Hematopoietic multipotent progenitor cell treated with erythropoietin and hydrocortisone succinate and interleukin-3 and kit ligand, for 4 days (in vitro differentiated cells): Measurements from ENCODE around the gene PAXX.
"Not testable (repeated sequence)": the region's sequence is repeated elsewhere in the genome, so short reads cannot be mapped to it uniquely, and the experiment has no call there.

Experiments
- DNase-seq: peaks from one replicate; pipeline ENCODE4 v3.0.0-alpha.2; 2015

The PAXX gene

DNA sequence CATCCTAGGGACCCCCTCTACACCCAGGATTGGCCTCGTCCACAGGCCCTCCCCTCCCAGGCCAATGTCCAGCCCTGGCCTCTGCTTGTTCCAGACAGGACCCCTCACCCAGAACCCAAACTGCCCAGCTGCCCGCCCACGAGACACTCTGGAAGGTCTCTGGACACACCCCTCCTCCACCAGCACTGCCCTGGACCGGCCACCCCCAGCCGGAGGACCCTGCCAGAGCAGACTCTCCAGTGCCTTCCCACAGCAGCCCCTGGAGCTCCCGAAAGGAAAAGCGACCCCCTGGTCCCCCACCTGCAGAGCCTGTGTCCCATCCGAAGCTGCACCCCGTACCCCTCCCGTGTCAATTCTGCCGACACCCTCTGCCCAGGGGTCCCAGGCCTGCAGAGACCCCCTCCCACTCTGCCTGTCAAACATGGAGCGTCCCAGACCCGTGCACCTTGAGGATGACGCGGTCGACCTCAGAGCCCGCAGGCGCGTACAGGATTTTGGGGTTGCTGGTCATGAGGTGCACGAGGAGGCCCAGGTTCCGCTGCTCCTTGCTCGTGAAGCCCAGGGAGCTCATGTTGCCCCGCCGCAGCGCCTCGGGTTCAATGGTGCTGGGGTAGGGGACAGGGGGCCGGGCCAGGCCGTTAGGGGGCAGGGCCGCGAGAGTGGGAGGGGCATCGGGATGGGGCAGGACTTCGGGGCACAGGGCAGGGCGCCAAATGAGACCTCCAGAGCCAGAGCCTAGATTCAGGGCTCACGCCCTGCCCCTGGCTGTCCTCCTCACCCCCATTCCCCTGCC, 27.9 kb downstream of the PAXX start:
- no peak for DNase-seq

DNA sequence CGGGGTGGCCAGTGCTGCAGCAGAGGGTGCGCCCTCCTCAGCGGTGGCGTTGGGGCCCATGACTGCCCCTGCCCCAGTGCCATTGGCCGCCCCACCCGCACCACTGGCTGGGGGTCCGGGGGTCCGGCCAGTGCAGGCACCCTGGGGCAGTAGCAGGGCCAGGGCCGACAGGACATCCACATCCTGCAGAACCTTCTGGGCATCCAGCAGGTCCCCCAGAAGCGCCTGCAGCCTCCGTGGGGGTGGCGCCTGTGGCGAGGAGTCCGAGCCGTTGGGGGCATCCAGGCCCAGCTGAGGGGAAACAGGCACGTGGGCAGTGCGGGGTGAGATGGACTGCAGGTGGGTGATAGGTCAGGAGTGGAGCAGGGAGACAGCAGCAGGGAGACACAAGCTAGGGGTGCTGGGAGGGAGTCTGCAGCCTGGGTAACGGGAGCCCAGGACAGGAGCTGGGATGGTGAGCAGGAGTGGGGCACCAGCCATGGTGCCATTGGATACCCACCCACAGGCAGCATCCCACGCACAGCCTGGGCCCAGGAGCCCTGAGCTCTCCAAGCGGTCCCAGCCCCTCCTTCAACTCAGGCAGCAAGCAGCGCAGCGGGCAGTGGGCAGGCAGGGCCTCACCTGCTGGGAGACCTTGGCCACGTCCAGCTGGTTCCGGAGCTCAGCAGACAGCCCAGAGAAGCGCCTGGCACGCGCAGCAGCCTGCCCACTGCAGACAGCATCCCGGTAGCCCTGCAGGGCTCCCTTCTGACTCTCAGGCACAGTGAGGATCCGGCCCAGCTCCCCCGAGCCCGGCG, 28.7 kb downstream of the PAXX start:
- no peak for DNase-seq

DNA sequence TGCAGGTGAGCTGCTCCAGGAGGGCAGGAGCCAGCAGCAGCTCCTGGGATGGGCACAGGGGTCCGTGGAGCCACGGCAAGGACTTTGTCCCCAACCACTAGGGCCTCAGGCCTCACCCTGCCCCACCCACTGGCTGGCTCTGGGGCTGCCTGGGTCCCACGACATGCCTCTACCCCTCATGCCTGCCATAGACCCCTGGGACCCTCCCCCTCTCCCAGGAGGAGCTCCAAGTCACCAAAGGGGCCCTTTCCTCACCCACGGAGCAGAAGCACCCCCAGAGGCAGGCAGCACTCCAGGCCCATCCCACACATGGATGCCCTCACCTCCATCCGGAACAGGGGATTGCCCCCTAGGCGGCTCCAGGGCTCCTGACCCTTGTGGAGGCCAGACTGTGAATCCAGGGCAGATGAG, 29.4 kb downstream of the PAXX start:
- no peak for DNase-seq

DNA sequence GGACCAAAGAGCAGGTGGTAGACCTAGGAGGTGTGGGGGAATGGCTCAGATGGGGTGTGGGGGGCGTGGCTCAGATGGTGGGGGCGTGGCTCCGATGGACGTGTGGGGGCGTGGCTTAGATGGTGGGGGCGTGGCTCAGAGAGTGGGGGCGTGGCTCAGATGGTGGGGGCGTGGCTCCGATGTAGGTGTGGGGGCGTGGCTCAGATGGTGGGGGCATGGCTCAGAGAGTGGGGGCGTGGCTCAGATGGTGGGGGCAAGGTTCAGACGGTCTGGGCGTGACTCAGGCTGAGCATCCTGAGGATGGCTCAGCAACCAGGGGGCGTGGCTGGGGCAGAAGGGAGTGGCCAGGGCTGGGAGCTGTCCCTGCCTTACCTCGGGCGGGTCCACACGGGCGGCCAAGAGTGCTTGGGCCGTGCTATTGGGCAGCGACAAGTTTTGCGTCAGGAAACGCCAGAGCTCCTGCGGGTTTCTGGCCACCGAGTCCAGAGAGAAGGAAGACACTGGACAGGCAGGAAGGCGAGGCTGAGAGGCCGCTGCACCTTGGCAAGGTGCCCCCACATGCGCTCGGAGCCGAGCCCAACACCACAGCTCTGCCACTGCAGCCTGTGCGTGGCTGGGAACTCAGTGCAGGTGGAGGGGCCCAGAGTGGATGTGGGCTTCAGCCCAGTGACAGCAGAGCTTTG, 29.9 kb downstream of the PAXX start:
- DNase-seq = peak; percentile 95

DNA sequence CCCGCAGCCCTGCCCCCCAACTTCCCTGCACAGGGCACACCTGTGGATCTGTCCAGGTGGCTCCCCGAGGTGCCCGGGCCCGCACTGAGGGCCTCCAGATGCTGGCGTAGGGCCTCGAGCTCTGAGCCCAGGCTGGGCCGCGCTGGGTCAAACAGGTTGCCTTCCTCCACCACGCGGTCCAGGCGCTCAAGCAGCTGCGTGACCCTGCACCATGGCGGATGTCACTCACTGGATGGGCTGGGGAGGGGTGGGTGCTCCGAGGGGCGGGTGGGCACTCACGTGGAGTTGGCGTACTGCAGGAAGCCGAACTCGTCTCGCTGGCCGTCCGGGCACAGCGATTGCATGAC, 30.4 kb downstream of the PAXX start:
- no peak for DNase-seq

DNA sequence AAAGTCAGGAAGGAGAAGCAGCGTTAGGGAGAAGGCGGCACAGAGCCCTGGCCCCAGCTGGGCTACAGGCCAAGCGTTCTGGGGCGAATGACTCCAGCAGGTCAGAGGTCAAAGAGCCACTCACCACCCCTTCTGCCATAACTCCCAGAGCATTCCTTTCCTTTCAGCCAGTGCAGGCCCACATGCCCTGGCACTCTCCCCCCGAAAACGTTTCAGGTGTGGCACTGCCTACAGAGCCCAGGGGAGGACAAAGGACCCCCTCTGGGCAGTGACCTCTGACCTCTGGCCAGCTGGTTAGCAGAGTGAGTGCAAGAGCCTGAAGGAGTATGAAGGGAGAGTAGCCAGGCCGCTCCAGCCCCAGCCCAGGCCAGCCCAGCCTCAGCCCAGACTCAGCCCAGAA, 30.9 kb downstream of the PAXX start:
- DNase-seq = no peak

DNA sequence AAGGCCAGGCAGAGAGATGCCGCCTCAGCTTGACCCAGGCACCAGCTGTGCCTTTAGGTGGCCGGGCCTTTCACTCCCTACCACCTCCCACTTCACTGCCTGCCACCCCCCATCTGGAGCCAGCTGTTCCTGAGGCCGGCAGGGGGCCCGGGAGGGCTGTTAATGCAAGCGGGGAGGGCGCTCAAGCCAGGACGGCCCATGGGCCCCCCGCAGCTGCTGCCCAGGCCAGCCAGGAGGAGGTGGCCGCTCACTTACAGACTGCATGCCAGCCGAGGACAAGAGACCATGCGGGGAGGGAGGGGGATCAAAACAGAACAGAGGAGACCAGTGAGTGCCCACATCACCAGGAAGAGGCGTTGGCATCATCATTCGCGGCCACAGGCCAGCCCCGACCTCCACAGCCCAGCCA, 31.4 kb downstream of the PAXX start:
- DNase-seq = no peak

DNA sequence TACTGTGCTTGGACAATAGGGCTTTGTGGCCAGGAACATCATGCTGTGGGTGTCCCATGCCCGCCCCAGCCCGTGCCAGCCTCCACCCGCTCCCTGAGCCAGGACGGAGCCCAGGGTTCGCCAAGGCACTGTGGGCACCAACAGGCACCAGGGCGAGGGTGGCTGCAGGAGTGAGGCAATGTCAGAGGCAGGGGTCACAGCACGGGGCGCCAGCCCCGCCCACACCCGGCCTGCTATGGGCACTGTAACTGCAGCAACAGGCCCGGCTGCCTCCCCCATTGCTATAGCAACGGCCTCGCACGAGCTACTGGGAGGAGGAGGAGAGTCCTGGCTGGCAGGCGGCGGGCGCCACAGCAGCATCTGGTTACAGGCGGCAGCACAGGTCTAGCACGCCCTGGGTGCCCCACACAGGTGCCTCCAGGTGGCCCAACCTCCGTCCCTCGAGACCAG, 33.3 kb downstream of the PAXX start:
- peak; percentile 39 for DNase-seq

DNA sequence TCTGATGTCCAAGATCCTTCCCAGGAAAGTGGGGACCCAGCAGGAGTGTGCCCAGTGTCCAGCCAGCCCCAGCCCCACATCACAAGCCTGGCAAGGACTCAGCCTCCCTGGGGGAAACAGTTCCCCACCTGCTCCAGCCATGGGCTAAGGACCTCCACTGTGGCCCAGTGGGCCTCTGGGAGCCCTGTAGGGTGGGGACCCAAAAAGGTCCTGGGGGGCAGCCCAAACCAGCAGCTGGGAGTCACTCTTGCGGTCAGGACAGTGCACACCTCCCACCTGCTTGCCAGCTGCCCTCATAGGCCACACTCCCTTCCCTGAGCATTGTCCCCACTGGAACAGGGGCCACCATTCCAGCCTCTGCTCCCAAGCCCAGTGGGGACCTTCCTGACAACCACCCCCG, 34.2 kb downstream of the PAXX start:
- no peak for DNase-seq

DNA sequence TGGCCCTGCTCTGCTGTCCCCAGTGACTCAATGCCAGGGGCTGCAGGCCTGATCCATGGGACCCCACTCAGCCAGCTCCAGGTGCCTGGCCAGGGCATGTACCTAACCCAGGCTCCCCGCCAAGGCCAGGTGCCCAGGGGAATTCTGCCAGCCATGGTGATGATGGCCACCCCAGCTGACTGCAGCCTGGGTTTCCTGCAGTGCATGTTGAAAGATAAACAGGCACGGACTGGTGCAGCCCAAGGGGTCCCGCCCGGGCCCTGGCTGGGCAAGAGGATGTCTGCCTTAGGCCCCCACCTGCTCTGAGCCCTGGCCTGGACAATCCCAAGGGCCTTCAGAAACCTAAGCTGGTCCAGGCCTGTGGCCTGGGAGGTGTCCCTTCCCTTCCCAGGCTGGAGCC, 34.6 kb downstream of the PAXX start:
- DNase-seq = no peak

DNA sequence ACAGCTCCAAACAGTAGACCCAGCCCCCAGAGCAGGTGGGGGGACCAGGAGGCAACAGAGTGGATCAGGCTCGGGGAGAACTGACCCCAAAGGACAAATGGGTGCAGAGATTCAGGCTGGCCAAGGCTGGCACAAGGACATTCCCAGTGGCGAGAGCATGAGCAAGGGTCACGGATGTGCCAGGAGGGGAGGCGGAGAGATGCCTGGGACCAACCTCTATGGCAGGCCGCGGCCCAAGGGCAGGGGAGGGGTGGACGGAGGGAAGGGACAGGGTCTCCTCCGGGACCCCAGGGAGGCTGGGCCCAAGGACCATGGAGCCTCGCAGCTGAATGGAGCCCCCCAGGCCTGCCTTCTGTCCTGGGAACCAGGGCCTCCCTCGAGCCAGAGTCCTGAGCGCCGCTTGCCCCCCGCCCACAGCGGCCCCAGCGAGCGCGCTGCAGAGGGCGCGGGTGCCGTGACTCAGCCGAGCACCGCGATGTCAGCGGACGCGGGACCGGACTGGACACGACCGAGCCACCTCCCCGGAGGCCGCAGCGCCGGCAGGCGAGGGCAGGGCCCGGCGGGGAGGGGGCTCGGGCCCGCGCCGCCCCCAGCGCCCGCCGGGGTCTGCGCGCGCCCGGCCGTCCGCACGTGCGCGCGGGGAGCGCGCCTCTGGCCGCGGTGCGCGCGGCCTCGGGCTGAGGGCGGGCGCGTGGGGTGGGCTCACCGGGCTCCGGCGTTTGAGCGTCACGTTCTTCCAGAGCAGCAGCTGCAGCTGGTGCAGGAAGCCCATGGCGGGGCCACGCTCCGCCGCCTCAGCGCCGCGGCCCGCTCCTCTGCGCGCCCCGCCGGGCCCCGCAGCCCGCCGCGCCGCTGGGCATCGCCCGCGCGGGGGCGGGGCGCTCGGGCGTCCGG, 35.4 kb downstream of the PAXX start, which contains the start of gene ABCA2:
ABCA2 (minus strand) TSS at position 869 of the 894 bp plus-strand sequence; CDS start at position 772, 97 bp downstream.
- no peak for DNase-seq

DNA sequence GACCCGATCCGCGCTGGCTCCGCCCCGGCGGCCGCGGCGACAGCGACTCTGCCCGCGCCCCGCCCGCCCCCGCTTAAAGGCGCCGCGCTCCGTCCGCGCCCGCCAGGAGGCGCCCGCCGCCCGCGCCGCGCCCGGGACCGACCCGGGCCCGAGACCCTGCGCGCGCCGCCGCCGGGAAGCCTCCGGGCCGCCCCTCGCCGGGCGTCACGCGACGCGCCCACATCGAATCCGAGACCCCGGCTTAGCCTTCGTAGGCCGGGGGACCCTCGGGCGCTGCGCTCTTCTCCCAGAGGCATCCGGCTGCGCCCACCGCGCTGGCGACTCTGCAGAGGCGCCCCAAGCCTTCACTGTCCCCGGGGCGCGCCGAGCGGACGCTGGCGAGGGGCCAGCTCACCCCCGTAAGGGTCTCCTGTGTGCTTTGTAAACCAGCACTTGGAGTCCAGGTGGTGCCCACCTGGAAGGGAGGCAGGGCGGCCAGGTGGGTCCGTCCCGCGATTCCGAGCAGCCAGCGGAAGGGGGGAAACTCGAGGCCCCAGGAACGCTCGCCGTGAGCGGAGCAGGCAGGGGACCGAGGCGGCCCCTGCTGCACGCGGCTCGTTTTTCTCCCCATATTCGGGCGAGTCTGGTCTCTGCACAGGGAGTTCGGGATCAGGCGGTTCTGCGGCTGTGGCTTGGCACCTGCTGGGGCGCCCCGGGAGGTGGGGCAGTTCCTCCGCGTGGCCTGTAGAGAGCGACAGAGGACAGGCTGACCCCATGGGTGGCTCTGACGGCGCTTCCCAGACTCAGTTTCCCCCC, 36.2 kb downstream of the PAXX start:
- peak; percentile 81 for DNase-seq

DNA sequence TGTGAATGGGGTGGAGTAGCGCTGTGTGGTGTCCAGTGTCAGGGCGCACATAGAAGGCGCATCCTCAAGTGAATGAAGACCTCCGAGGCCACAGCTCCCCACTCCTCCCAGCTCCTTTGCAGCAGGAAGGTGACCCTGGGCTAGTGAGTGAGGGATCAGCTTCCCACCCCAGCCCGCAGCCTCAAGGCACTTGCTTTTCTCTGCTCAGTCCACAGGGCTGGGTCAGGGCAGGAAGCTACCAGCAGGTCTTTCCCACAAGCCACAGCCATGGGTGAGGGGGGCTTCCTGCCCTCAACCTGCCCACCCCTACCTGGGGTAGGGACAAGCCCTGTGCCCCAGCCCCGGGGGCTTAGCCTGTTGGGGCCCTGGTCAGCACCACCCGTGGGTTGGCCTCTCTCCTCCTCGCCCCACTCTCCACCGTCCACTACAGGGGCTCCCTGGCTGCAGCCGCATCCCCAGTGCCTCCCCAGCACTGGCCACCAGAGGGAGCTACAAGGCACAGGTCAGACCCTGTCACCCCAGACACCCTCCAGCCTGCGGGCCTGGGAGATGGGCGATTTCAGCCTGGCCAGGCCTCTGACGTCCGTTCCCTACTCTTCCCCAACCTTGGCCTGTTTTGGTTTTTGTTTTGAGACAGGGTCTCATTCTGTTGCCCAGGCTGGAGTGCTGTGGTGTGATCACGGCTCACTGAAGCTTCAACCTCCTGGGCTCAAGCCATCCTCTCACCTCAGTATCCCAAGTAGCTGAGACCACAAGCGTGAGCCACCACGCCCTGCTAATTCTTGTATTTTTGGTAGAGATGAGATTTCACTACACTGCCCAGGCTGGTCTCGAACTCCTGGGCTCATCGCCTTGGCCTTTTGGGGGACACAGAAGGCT, 37.1 kb downstream of the PAXX start:
- DNase-seq = peak; percentile 87

DNA sequence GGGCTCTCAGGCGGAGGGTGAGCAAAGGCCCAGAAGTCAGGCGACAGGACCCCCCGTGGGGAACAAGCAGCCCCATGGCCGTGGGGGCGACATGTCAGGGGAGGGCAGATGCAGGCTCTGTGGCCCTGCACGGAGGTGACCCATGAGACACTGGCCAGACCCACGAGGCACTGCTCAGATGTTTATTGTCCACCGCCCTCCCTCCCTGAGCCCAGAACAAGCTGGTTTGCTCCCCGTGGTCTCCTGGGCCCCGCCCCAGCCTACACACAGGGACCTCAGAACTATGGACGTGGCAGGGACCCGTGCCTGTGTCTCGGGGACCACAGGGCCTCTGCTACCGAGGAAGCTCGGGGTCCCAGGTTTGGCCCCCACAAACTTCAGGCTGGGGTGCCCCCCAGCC, 37.8 kb downstream of the PAXX start:
- DNase-seq = peak; percentile 71

DNA sequence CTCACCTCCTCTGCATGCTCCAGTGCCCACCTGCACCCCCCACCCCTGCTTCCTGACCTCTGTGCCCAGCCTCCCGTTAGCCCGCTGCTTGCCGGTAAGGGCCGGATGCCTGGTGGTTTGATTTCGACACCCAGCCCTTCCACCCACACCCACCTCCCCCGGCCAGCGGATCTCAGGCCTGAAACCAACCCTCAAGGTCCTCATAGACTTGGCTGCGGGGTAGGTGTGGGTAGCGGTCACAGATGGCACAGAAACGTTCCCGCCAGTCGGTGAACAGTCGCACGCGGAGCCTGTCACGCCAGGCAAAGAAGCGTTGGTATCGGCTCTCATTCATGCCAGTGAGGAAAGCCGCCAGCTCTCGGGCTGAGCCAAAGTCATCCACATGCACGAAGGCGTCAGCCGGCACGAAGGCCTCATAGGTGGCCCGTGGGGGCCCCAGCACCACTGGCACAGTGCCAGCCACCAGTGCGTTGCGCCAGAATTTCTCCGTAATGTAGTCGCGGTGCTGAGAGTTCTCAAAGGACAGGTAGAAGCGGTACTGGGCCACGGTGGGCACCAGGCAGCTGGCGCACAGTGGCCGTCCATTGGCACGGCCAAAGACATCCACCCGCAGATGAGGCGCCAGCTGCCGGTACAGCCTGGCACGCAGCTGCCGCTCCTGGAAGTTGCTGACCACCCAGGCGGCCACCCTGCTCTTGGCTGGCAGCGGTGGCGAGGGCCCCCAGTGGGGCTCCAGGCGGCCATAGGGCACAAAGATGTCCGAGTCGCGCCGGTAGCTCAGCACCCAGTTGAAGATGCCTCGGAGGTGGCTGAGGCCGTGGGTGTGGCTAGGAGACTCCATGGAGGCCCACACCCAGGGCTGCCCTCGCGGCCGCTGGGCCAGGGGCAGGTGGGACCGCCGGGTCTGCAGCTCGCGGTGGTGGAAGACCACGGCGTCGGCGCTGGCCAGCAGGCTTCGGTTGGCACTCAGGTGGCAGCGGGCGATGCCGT, 38.6 kb downstream of the PAXX start:
- DNase-seq = peak; percentile 93

DNA sequence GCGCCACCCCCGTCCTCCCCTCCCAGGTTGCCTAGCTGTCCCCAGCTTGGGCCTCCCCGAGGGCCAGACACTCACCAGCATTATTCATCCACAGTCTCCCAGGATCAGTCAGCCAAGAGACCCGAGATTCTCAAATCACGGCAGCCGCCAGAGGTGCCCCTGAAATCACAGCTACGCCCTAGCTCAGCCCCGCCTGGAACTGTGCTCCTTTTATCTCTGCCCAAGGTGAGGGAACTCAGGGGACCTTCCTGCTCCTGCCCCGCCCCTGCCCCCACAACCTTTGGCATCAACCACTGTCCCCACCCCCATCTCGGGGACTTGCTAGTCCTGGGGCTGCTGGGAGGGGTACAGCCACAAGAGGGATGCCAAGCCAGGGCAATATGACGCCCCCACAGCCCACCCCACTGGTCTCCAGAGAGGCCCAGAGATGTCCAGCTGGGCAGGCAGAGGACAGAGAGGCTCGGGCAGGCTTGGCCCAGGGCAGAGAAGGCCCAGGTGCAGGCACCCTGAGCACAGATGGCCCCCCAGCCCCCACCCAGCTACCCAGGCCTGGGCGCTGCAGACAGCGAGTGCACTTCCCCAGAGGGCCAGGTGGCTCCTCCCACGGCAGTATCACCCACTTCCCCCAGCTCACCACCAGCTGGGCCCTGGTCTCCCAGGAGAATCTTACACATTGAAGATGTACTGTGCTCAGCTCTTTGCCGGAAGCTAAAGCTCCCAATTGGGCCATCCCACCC, 39.9 kb downstream of the PAXX start, which contains the start of gene FUT7:
FUT7 (minus strand) TSS at position 185 of the 737 bp plus-strand sequence; CDS start at position 88, 97 bp downstream.
- DNase-seq = peak; percentile 77

DNA sequence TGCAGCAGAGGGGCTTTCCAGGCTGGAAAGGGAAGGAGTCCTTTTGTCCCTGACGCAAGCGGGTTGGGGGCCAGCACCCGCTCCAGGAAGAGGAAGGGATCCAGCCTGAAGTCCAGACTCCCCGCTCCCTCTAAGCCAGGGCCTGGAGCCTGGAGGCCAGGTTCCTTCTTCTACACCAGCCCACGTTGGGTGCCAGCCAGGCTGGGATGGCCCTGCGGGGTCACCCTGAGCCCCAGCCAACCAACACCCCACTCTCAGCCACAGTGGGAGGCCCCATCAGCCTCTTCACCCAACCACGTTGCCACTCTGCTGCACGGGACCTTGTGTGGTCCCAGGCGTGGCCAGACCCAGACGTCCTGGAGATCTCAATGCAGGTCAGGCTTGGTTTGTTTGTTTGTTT, 40.6 kb downstream of the PAXX start:
- DNase-seq = peak; percentile 86

DNA sequence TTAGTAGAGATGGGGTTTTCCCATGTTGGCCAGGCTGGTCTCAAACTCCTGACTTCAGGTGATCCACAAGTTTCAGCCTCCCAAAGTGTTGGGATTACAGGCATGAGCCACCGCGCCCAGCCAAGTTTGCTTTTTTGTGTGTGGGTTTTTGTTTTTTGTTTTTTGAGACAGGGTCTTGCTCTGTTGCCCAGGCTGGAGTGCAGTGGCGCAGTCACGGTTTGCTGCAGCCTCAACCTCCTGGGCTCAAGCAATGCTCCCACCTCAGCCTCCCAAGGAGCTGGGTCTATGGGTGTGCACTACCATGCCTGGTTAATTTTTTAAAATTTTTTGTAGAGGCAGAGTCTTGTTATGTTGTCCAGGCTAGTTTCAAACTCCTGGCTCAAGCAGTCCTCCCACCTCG, 41.3 kb downstream of the PAXX start:
- DNase-seq = not testable (repeated sequence)
